Endothelial cell of umbilical vein (primary cell): ENCODE data around the gene INTS6L. TPM values are rescaled to one million over a fixed set of nuclear protein-coding genes. Genes with fewer than 3 reads are reported as not detected.

Experiments
- BruUV-seq: library from RNA; stranded (reverse); fragments of 400-500 nt; replicated peaks from 2 replicates; lab custom pipeline; 2021; lab: Mats Ljungman, UMichigan
- CTCF ChIA-PET: fragments of 300-600, 350-600 bp; sonication (Branson Sonifier 250); formaldehyde crosslinking; loops from one replicate; lab custom pipeline; 2021; ENCODE audit warnings: antibody characterized with exemption, inconsistent platforms; lab: Charles Lee
- POLR2A ChIA-PET: fragments of 300-600, 350-600 bp; sonication (Branson Sonifier 250); formaldehyde crosslinking; loops from one replicate; lab custom pipeline; 2021; ENCODE audit warnings: antibody characterized with exemption, inconsistent platforms; lab: Charles Lee
- DNase-seq: peaks from one replicate; pipeline ENCODE4 v3.0.0-alpha.2; 2011; ENCODE audit warnings: low read depth, low spot score
- FAIRE-seq: peaks from 2 replicates; lab custom pipeline; 2011; peaks lifted over from hg19 to GRCh38; lab: Jason Lieb, UNC
- H2AFZ ChIP-seq: 2 replicates; pipeline ENCODE4 v1.6.0; 2012; ENCODE audit warnings: low read depth, low read length, control low read depth, inconsistent platforms
- H3K27ac ChIP-seq: 2 replicates; pipeline ENCODE4 v1.5.1; 2011; ENCODE audit warnings: low read depth, mild to moderate bottlenecking, control low read depth, low read length, moderate library complexity; ENCODE audit not compliant: insufficient read depth
- H3K27me3 ChIP-seq, 2 experiments: 2 replicates each; pipeline versions ENCODE4 v1.6.0 to v1.6.1; 2011; ENCODE audit warnings: low read length in 2 of 2, mixed read lengths in 1 of 2; ENCODE audit not compliant: control insufficient read depth in 2 of 2, insufficient read depth in 2 of 2
- H3K36me3 ChIP-seq, 2 experiments: 2 replicates in 1 of 2; 3 replicates in 1 of 2; pipeline ENCODE4 v1.5.1; 2011; ENCODE audit warnings: low read length in 2 of 2, mild to moderate bottlenecking in 1 of 2, moderate library complexity in 1 of 2; ENCODE audit not compliant: control insufficient read depth in 2 of 2, insufficient read depth in 2 of 2; ENCODE audit errors: extremely low read depth in 1 of 2
- H3K4me1 ChIP-seq: 3 replicates; pipeline ENCODE4 v1.5.1; 2011; ENCODE audit warnings: mild to moderate bottlenecking, low read length; ENCODE audit not compliant: control insufficient read depth, insufficient read depth; ENCODE audit errors: extremely low read depth
- H3K4me2 ChIP-seq: 2 replicates; pipeline ENCODE4 v1.6.1; 2011; ENCODE audit warnings: low read length, control low read depth, mixed read lengths; ENCODE audit not compliant: insufficient read depth
- H3K4me3 ChIP-seq, 3 experiments: fragments of 200-600 bp in 1 of 3; sonication (generic), shearing (Covaris generic) in 1 of 3; replicated peaks in 1 of 3; 2 replicates each; pipeline ENCODE4 v1.5.1; 2011 to 2016; ENCODE audit warnings: control low read depth in 3 of 3, low read length in 3 of 3, mild to moderate bottlenecking in 2 of 3, inconsistent platforms in 1 of 3, low read depth in 1 of 3, moderate library complexity in 1 of 3; ENCODE audit not compliant: insufficient read depth in 1 of 3
- H3K79me2 ChIP-seq: 2 replicates; pipeline ENCODE4 v1.6.0; 2012; ENCODE audit warnings: low read length, inconsistent platforms; ENCODE audit not compliant: control insufficient read depth, insufficient read depth
- H3K9ac ChIP-seq: replicated peaks from 2 replicates; pipeline ENCODE3; 2011; ENCODE audit warnings: low read length, control low read depth; ENCODE audit not compliant: insufficient read depth; ENCODE audit errors: extremely low read depth
- H3K9me1 ChIP-seq: replicated peaks from 3 replicates; pipeline ENCODE4 v1.6.0; 2011; ENCODE audit warnings: mild to moderate bottlenecking, low read length; ENCODE audit not compliant: control insufficient read depth, insufficient read depth; ENCODE audit errors: extremely low read depth
- H3K9me3 ChIP-seq: replicated peaks from 2 replicates; pipeline ENCODE4 v1.5.1; 2012; ENCODE audit warnings: low read length, inconsistent platforms; ENCODE audit not compliant: control insufficient read depth, insufficient read depth
- H4K20me1 ChIP-seq: replicated peaks from 2 replicates; pipeline ENCODE3; 2011; ENCODE audit warnings: mild to moderate bottlenecking, low read length; ENCODE audit not compliant: control insufficient read depth, insufficient read depth; ENCODE audit errors: extremely low read depth
- CTCF ChIP-seq, 2 donors: IDR thresholded peaks; 1 replicate in 1 of 2; 2 replicates in 1 of 2; pipeline ENCODE4 v1.5.1; 2011; ENCODE audit warnings: low read length in 2 of 2, mild to moderate bottlenecking in 2 of 2, moderate library complexity in 2 of 2, control low read depth in 1 of 2, inconsistent platforms in 1 of 2, low read depth in 1 of 2; ENCODE audit not compliant: insufficient read depth in 1 of 2; ENCODE audit errors: extremely low read depth in 1 of 2
- EZH2 ChIP-seq: IDR thresholded peaks from 2 replicates; pipeline ENCODE4 v1.6.1; 2012; ENCODE audit warnings: borderline replicate concordance, low read depth, mild to moderate bottlenecking, moderate library complexity, low read length, inconsistent platforms; ENCODE audit not compliant: severe bottlenecking
- FOS ChIP-seq: IDR thresholded peaks from 2 replicates; pipeline ENCODE4 v1.6.1; 2011; ENCODE audit warnings: mild to moderate bottlenecking, low read length, moderate library complexity, borderline replicate concordance; ENCODE audit not compliant: insufficient read depth
- GATA2 ChIP-seq: IDR thresholded peaks from 2 replicates; pipeline ENCODE4 v1.7.0; 2011; ENCODE audit warnings: low read depth, mild to moderate bottlenecking, moderate library complexity, mixed read lengths, low read length; ENCODE audit not compliant: insufficient read length, insufficient read depth
- JUN ChIP-seq: IDR thresholded peaks from 2 replicates; pipeline ENCODE4 v1.6.1; 2011; ENCODE audit warnings: borderline replicate concordance, low read depth; ENCODE audit not compliant: insufficient read length, insufficient read depth
- MYC ChIP-seq: IDR thresholded peaks from one replicate; pipeline ENCODE4 v1.6.1; 2011; ENCODE audit warnings: mild to moderate bottlenecking, low read depth, low read length
- POLR2A ChIP-seq: IDR thresholded peaks from 2 replicates; pipeline ENCODE4 v1.6.1; 2012; ENCODE audit warnings: low read depth, mild to moderate bottlenecking, control low read depth, low read length
- POLR2AphosphoS5 ChIP-seq: IDR thresholded peaks from 2 replicates; pipeline ENCODE4 v1.6.1; 2012; ENCODE audit warnings: low read depth, mild to moderate bottlenecking, control low read depth, low read length, moderate library complexity; ENCODE audit not compliant: insufficient read depth
- dilution Hi-C: fragments of 300-500 bp; cut with MboI; formaldehyde crosslinking; loops from one replicate; pipeline ENCODE4 v1.15.0; 2019; ENCODE audit warnings: low sequenced_read_pairs; ENCODE audit not compliant: extremely low pct_ligation_motif_present
- intact Hi-C: fragments of 100-400 bp; cut with micrococcal nuclease; formaldehyde crosslinking; loops from one replicate; pipeline ENCODE4 v1.10.0; 2022
- polyA plus RNA-seq, 4 experiments: library from polyadenylated mRNA; depleted of rRNA in 3 of 4; stranded (reverse) in 3 of 4; unstranded in 1 of 4; fragments of >200 nt; gene quantifications; 2 replicates each; pipeline versions ENCODE4 v1.2.1 to v1.2.3, GENCODE V29; 2011 to 2012; ENCODE audit warnings: missing spikeins in 1 of 4
- total RNA-seq: library from RNA; stranded (reverse); gene quantifications from 2 replicates; pipeline ENCODE4 v1.2.3, GENCODE V29; 2021
- TF ChIP-seq, protein P1 (sequence below): IDR thresholded peaks from 2 replicates; pipeline ENCODE4 v1.6.1; 2011; ENCODE audit not compliant: insufficient read depth, insufficient read length

INTS6L gene
- total and polyA plus RNA-seq, 2 donors (not counting 3 experiments of a cell fraction or from before 2014, with no cell fraction given), result 5.2 to 7.5 TPM

GRCh38 chrX:135543172-135543571, 22.7 kb downstream of the INTS6L start:
- no TSS peak for BruUV-seq
- Histone ChIP-seq H3K4me1 (no peaks in the 10 kb centered on the region), H3K9ac (no peak overlapping the region), H3K4me3 (no peak overlapping the region), H4K20me1 (no peaks in the 10 kb centered on the region), H3K79me2 (no peaks in the 10 kb centered on the region), H3K36me3 (no peaks in the 10 kb centered on the region), H2AFZ (no peak overlapping the region), H3K27me3 (no peaks in the 10 kb centered on the region), H3K27ac (no peak overlapping the region), H3K4me2 (no peak overlapping the region), H3K9me1 (no peaks in the 10 kb centered on the region), H3K9me3 (no peaks in the 10 kb centered on the region)
- dilution Hi-C loops, result no loop called here
- CTCF ChIA-PET, result no interaction called here
- POLR2A ChIA-PET, result no interaction called here
- intact Hi-C loops, result no loop called here
- no peak for TF ChIP-seq GATA2
- TF ChIP-seq POLR2A, result no peak
- TF ChIP-seq, protein P1, sequence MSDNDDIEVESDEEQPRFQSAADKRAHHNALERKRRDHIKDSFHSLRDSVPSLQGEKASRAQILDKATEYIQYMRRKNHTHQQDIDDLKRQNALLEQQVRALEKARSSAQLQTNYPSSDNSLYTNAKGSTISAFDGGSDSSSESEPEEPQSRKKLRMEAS, result no peak
- TF ChIP-seq JUN, result no peak
- no peak for TF ChIP-seq CTCF (IDR thresholded peaks at IDR 0.05; ENCODE audit: extremely low read depth in 1 of 2, insufficient read depth in 1 of 2, low read depth in 1 of 2, low read length in 2 of 2)
- TF ChIP-seq POLR2AphosphoS5, result no peak
- no peak for TF ChIP-seq MYC
- TF ChIP-seq EZH2, result no peak
- no peak for TF ChIP-seq FOS
- no peak for FAIRE-seq
- no peak for DNase-seq
